Duodenal mucosa (tissue), 2 donors: Measurements from ENCODE around the gene PLG.
"Not testable (repeated sequence)": the region's sequence is repeated elsewhere in the genome, so short reads cannot be mapped to it uniquely, and the experiment has no call there.

Experiments
- H3K27ac ChIP-seq: one replicate; pipeline ENCODE4 v1.7.0; 2013; ENCODE audit warnings: low read depth, low read length
- H3K27me3 ChIP-seq, 2 donors: one replicate each; pipeline ENCODE4 v1.7.0; 2013; ENCODE audit warnings: low read length in 2 of 2, control low read depth in 1 of 2; ENCODE audit not compliant: insufficient read depth in 2 of 2, control insufficient read depth in 1 of 2
- H3K36me3 ChIP-seq, 2 donors: one replicate each; pipeline ENCODE4 v1.7.0; 2013; ENCODE audit warnings: low read length in 2 of 2, control low read depth in 1 of 2; ENCODE audit not compliant: insufficient read depth in 2 of 2, control insufficient read depth in 1 of 2
- H3K4me1 ChIP-seq, 2 donors: one replicate each; pipeline ENCODE4 v1.7.0; 2013; ENCODE audit warnings: low read length in 2 of 2, control low read depth in 1 of 2; ENCODE audit not compliant: insufficient read depth in 2 of 2, control insufficient read depth in 1 of 2
- H3K4me3 ChIP-seq, 2 donors: one replicate each; pipeline ENCODE4 v1.7.0; 2013; ENCODE audit warnings: low read length in 2 of 2, low read depth in 1 of 2
- H3K9ac ChIP-seq, 2 donors: one replicate each; pipeline ENCODE4 v1.7.0; 2013; ENCODE audit warnings: low read length in 2 of 2, low read depth in 1 of 2
- H3K9me3 ChIP-seq, 2 donors: one replicate each; pipeline ENCODE4 v1.7.0; 2013; ENCODE audit warnings: low read length in 2 of 2, control low read depth in 1 of 2; ENCODE audit not compliant: control insufficient read depth in 1 of 2

Gene PLG

DNA sequence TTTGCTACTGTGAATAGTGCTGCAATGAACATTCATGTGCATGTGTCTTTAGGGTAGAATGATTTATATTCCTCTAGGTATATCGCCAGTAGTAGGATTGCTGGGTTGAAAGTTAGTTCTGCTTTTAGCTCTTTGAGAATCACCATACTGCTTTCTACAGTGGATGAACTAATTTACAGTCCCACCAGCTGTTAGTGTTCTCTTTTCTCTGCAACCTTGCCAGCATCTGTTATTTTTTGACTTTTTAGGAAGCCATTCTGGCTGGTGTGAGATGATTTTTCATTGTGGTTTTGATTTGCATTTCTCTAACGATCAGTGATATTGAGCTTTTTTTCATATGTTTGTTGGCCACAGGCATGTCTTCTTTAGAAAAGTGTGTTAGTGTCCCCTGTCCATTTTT, 40.0 kb downstream of the PLG start:
- no peak overlapping the region for H3K27ac ChIP-seq
- H3K9me3 ChIP-seq: no peaks in the 10 kb centered on the region
- no peak overlapping the region for H3K4me3 ChIP-seq
- H3K36me3 ChIP-seq: no peaks in the 10 kb centered on the region
- H3K9ac ChIP-seq: no peak overlapping the region
- H3K27me3 ChIP-seq: no peaks in the 10 kb centered on the region
- H3K4me1 ChIP-seq: no peaks in the 10 kb centered on the region

DNA sequence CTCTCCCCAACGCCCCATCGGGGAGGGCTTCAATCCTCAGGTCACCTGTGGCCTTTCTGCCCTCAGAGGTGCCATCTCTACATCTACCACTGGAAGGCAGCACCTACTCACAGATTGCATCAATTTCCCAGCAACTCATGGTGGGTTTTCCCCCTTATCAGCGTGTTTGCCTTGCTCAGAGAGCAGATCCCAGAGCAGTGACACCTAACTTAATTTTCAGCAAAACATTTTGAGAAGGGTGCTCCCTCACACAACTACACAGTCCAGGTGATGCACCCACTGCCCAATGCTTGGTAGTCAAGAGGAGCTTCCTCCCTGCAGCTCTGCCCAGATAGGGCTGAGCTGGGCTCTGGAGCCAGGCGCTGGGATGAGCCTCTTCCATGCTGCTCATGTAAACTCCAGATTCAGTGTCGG, 48.2 kb downstream of the PLG start:
- Histone ChIP-seq H3K4me1 (no peaks in the 10 kb centered on the region), H3K36me3 (no peaks in the 10 kb centered on the region), H3K9ac (no peak overlapping the region), H3K27ac (no peak overlapping the region), H3K4me3 (no peak overlapping the region), H3K9me3 (no peaks in the 10 kb centered on the region), H3K27me3 (no peaks in the 10 kb centered on the region)

DNA sequence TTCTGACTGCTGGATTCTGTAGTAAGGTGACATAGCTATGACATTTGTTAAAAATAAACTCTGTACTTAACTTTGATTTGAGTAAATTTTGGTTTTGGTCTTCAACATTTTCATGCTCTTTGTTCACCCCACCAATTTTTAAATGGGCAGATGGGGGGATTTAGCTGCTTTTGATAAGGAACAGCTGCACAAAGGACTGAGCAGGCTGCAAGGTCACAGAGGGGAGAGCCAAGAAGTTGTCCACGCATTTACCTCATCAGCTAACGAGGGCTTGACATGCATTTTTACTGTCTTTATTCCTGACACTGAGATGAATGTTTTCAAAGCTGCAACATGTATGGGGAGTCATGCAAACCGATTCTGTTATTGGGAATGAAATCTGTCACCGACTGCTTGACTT, 51.2 kb downstream of the PLG start:
- H3K27me3 ChIP-seq: not testable (repeated sequence)

DNA sequence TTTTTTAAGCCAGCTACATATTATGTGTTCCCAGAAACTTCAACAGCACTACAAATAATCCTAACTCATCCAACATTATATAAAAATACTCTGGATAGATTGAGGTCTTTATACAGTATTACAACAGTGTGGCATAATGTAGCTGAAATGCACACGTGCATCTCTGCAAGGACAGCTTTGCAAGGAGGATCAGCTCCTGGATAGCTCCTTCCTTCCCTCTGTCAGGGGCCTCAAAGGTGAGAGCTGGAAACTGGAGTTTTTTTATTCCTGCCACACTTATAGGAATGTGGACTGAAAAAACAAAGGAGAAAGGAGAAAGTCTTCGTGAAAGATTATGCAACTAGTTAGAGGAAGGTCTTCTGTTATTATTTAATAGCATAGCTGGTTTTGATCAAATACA, 53.1 kb downstream of the PLG start:
- H3K9me3 ChIP-seq: peaks cover 0 to under 1% of the 10 kb centered on the region in 2 donors
- no peak overlapping the region for H3K4me3 ChIP-seq
- H3K4me1 ChIP-seq: no peaks in the 10 kb centered on the region
- no peak overlapping the region for H3K9ac ChIP-seq
- H3K27me3 ChIP-seq: no peaks in the 10 kb centered on the region
- H3K36me3 ChIP-seq: no peaks in the 10 kb centered on the region
- H3K27ac ChIP-seq: no peak overlapping the region

More for the DNA sequence above, 51.2 kb downstream of the PLG start:
- H3K9me3 ChIP-seq, H3K27ac ChIP-seq, H3K4me3 ChIP-seq, H3K4me1 ChIP-seq, H3K9ac ChIP-seq, H3K36me3 ChIP-seq: not testable (repeated sequence)

DNA sequence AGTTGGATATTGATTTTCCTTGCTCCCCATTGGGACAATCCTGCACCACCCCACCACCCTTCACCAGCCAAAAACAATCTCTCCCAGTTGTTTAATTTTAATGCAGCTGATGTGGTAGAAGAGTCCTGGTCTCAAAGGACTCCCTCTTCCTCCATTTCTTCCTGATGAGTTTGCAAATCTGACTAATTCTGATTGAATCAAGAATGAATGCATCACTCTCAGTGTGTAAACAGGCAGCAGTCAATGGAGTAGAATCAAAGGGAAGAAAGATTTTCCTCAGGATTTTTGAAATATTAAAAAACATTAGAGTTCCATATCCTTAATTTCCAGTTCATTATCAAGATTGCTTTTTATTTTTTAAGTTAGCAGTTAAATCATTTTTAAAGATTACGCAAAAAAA, 54.0 kb downstream of the PLG start:
- Histone ChIP-seq H3K9me3 (peaks cover 0 to 3% of the 10 kb centered on the region in 2 donors), H3K27ac (no peak overlapping the region), H3K4me3 (no peak overlapping the region), H3K9ac (no peak overlapping the region), H3K4me1 (no peaks in the 10 kb centered on the region), H3K27me3 (no peaks in the 10 kb centered on the region), H3K36me3 (no peaks in the 10 kb centered on the region)

DNA sequence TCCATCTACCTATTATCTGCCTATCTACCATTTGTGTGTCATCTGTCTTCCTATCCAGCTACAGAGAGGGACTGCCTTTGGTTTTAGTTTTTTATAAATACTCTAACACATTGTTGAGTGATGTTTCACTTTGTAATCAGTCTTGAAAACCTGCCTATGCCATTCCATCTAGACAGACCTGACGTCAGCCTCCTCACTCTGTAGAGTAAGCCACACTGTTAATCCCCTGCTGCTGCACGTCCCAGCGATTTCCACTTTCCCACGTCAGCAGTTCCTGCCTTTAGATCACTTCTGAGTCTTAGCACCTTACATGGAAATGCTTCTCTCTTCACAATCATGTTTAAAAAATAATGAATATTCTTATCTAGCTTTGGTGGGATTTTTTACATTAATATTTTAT, 54.8 kb downstream of the PLG start:
- H3K4me3 ChIP-seq: no peak overlapping the region
- H3K27ac ChIP-seq: no peak overlapping the region
- H3K36me3 ChIP-seq: no peaks in the 10 kb centered on the region
- H3K9me3 ChIP-seq: peaks cover 0 to 3% of the 10 kb centered on the region in 2 donors
- H3K9ac ChIP-seq: no peak overlapping the region
- no peaks in the 10 kb centered on the region for H3K4me1 ChIP-seq
- H3K27me3 ChIP-seq: no peaks in the 10 kb centered on the region

DNA sequence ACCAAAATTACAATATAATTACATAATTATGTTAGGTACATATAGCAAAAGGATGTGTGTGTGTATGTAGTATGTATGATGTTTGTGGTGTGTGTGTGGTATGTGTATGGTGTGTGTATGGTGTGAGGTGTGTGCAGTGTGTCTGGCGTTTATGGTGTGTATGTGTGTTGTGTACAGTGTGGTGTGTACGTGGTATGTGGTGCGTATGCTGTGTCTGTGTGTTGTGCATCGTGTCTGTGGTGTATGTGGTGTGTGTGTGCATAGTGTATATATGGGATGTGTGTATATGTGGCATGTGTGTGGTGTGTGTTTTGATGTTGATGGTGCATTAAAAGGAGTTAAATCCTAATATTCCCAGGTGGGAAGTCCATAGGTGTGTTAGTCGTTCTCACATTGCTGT, 62.8 kb downstream of the PLG start:
- Histone ChIP-seq H3K4me1 (no peaks in the 10 kb centered on the region), H3K27ac (no peak overlapping the region), H3K27me3 (no peaks in the 10 kb centered on the region), H3K9ac (no peak overlapping the region), H3K36me3 (no peaks in the 10 kb centered on the region), H3K4me3 (no peak overlapping the region), H3K9me3 (peaks cover 3 to 9% of the 10 kb centered on the region in 2 donors)

DNA sequence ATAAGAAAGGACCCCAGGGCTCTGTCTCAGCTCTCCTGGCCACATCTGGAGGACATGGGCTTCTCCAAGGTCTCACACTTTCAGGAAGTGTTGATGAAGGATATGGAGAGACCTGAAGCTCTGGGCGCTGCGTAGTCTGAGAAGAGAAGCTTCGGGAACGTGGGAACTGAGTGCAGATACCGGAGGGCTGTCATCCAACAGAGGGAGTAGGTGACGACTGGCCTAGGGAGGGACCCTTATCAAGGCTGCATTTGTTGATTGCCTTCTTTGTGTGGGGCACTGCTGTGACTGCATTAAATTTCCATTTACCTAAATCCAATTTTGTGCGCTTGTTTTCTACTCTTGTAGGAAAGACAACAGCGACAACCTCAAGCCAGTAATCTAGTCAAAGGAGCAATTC, 63.4 kb downstream of the PLG start:
- Histone ChIP-seq H3K4me3 (no peak overlapping the region), H3K4me1 (no peaks in the 10 kb centered on the region), H3K27me3 (no peaks in the 10 kb centered on the region), H3K9ac (no peak overlapping the region), H3K9me3 (peaks cover under 1 to 9% of the 10 kb centered on the region in 2 donors), H3K27ac (no peak overlapping the region), H3K36me3 (no peaks in the 10 kb centered on the region)

DNA sequence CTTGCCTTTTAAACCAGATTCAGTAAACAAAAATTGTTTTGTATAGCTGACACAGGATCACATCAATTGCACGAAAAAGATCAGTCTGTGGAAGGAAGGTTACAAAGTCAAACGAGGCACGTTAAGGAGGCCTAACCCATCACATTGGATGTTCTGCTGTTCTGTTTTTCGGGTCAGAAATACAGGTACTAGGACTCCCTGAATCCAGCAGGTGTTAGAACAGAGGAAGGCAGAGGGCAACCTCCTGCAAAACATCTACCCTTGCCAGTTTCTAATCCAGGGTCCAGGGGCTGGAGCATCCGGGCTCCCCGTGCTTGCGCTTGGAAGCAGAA, 64.6 kb downstream of the PLG start:
- Histone ChIP-seq H3K27me3 (no peaks in the 10 kb centered on the region), H3K36me3 (no peaks in the 10 kb centered on the region), H3K27ac (no peak overlapping the region), H3K4me3 (peak overlapping the region in 1 of 2 donors; percentile 48), H3K4me1 (no peaks in the 10 kb centered on the region), H3K9ac (no peak overlapping the region), H3K9me3 (peaks cover 0 to 9% of the 10 kb centered on the region in 2 donors)

DNA sequence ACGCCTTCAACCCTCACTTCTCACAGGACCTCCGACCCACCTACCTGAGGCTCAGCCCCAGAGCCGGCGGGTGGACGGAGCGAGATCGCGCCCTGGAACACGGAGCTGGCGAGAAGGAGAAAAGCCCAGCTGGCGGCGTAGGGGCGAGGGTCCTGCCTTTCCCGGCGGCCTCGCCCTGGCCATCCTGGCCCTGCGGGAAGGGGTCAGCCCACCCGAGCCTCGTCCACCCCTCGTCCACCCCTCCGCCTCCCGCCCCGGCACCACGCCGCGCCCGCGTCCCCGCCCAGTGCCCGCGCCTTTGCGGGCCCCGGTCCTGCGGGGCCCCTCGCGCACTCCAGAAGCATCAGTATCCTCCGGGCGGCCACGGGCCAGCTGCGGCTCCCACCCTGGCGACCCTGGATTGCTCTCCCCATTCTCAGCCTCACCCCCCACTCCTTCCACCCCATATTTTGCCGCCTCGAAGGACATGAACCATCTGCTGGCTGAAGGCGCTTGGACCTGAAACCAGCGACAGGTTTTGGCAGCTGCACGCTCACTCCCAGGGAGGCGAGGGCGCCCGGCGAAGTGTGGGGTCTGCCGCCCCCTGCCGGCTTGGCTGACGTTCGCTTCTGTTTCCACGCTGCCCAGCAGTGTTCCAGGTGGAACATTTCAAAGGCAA, 65.1 kb downstream of the PLG start:
- no peak overlapping the region for H3K27ac ChIP-seq
- H3K36me3 ChIP-seq: no peaks in the 10 kb centered on the region
- no peak overlapping the region for H3K9ac ChIP-seq
- H3K4me3 ChIP-seq: peak overlapping the region; percentile 48 to 59
- peaks cover 0 to 7% of the 10 kb centered on the region in 2 donors for H3K9me3 ChIP-seq
- no peaks in the 10 kb centered on the region for H3K4me1 ChIP-seq
- no peaks in the 10 kb centered on the region for H3K27me3 ChIP-seq

DNA sequence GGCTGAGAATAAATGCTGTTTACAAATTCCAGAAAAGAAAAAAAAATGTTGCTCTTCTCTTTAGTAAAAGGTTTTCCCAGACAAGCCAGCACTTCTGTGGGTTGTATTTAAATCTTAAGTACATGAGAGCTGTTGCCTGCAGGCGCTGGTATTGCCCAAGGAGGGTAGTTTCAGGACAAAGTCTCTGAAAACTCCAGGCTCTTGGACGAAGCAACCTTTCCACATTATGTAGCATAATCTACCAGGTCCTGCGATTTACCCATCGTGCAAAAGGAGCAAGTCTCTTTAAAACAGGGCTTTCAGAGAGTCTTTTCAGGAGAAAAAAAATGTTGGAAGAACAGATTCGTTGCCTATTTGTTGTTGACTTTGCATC, 65.6 kb downstream of the PLG start:
- H3K36me3 ChIP-seq: no peaks in the 10 kb centered on the region
- H3K27me3 ChIP-seq: no peaks in the 10 kb centered on the region
- peak overlapping the region in 1 of 2 donors; percentile 48 for H3K4me3 ChIP-seq
- H3K27ac ChIP-seq: no peak overlapping the region
- H3K9me3 ChIP-seq: peaks cover 0 to 4% of the 10 kb centered on the region in 2 donors
- H3K4me1 ChIP-seq: no peaks in the 10 kb centered on the region
- no peak overlapping the region for H3K9ac ChIP-seq
